GM18508 (cell line): Measurements from ENCODE around the gene PRRX1.

Experiments used
- ATAC-seq: cut with Tn5 transposase; IDR thresholded peaks from one replicate; pipeline ENCODE4 v1.9.1; 2021; ENCODE audit warnings: moderate number of reproducible peaks; ENCODE audit not compliant: insufficient read depth, unreplicated experiment

The PRRX1 gene

DNA sequence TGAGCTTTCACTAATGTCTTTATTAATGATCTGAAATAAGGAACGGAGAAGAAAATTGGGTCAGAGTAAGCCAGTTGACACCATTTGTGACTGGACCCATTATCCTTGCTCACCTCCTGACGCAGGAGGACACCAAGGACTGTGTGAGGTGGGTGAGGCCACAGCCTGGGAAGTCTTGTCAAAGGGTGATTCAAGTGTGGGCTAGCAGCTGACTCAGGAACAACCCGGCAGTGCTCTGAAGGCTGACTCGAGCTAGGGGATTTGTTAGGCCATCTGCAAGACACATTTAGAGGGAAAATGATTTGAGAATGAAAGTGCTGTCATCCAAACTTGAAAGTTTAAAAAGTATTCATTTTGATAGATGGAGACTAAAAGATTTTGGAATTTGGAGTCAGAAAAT, 21.2 kb downstream of the PRRX1 start:
- no peak for ATAC-seq

DNA sequence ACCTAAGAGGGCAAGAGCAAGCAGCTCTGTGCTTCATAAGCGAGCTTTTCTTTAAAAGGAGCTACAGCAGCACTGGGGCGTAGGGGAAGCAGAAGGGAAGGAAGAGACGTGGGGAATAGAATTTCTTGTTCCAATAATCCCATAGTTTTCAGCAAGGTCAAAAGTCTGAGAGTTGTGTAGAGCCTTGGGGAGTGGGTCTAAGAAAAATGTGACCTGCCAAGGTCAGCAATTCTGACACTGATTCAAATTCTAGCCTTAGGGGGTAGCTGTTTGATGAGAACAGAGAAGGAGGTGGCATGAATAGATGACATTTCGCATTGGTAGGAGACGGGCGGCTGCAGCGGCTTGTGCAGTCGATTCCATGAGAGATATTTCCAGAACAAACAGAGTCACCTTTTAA, 22.4 kb downstream of the PRRX1 start:
- ATAC-seq, result no peak

GRCh38 chr1:170687621-170688020, 23.7 kb downstream of the PRRX1 start:
- no peak for ATAC-seq

DNA sequence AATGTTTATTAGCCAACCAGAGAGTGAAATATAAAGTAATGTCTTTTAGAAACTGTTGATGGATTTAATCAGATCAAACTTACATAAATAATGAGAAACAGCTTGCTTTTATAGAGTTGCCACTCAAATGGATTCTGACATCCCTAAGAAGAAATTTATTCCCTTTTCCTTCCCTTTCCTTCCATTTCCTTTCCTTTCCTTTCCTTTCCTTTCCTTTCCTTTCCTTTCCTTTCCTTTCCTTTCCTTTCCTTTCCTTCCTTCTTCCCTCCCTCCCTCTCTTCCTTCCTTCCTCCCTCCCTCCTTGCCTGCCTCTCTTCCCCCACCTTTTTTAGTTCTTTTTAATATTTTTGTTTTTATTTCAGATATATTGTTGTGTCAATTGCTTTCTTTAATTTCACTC, 27.3 kb downstream of the PRRX1 start:
- no peak for ATAC-seq

GRCh38 chr1:170692866-170693575, 29.1 kb downstream of the PRRX1 start:
- ATAC-seq, result no peak

- no peak for ATAC-seq
Observed at GRCh38 chr1:170694172-170694926, 30.4 kb downstream of the PRRX1 start.

DNA sequence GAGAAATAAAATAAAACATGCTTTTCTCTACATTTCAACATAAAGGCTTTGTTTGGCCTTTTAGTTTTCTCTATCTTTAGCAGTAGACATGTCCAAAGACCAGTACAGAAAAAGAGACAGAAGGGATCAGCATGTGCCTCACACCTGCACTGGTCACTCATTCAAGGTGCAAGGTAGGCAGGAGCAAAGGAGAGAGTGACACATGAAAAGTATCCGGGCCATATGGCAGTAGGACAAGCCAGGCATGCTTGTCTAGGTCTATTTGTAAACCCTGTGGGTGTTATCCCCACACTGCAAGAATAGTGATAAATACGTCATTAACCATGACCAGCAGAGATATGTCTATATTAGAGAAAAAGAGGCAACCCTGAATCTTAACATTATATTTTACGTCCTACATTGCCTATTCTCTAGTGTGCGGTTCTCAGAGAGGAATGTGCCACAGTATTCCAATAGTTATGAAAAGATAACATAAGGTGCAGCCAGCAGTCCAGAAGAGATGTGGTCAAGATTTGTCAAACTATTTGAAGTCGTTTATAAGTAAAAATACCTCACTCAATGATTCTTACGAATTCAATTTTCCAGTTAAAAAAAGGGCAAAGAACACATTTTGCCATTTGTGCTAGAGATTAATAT, 32.1 kb downstream of the PRRX1 start:
- ATAC-seq, result no peak

GRCh38 chr1:170696591-170697290, 32.8 kb downstream of the PRRX1 start:
- ATAC-seq, result no peak

DNA sequence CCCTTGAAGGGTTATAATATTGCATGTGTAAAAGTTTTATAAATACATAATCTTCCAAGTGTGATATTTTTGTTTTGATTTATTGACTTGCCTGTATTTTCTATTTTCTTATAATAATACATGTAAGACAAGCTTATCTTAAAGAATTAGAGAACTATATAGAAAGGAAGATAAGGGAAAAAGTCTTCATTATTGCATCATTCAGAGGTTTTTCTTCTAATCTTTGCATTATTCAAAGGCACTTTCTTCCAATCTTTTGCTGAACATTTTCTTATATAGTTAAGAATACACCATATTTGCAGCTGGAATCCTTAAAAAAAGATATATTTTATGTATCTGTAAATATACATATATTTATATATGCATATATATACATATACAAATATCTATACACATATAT, 33.4 kb downstream of the PRRX1 start:
- ATAC-seq, result no peak

DNA sequence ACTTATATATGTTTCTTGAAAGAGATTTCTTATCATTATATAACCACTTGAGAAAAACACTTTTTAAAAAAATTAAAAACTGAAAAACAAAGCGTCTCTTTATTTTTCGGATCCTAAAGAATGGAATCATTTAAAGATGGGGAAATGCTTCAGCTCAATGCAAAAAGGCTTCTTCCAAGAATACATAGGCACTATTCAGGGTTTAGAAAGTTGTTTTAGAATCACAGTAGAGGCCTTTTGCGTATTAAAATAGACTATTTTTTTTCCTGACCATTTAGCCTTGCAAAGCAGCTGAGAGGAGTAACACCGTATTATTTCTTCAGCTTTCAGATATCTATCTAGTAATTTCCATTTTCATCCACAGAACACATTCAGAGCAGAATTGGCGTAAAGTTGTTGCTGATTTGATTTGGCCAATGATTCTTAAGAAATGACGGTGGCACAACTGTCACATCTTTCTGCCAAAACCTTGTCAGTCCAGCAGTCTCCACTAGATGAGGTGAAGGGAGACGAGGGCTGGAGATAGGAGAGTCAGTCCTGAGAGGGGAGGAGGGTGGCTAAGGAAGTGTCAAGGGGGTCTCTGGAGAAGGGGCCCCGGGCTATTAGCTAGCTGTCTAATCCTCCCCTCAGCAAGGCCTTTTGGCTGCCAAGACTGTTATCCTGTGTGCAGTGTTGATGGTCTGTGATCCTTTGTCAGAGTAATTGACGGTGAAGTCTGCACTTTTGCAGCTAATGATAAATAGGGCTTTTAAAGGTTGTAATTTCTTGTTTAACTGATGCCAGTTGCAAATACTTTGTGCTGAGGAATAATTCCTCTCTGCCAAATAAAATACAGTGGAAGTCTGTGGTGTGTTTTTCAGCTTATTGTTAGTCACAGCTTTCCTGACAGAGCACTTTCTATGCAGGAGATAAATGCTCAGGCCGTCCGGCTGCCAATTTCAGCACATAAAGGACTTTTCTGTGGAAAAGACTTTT, 34.7 kb downstream of the PRRX1 start:
- ATAC-seq, result no peak

DNA sequence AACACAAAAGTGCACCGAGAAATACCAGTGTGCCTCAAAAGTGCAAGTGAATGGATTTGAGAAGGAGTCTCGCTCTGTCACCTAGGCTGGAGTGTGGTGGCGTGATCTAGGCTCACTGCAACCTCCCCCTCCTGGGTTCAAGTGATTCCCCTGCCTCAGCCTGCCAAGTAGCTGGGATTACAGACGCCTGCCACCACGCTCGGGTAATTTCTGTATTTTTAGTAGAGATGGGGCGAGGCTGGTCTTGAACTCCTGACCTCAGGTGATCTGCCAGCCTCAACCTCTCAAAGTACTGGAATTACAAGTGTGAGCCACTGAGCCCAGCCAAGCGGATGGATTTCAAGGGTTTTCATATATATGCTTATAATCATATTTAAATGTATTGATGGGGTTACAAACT, 35.8 kb downstream of the PRRX1 start:
- ATAC-seq, result no peak

- ATAC-seq, result no peak
Observed at GRCh38 chr1:170700842-170701615, 37.1 kb downstream of the PRRX1 start.

GRCh38 chr1:170701962-170702361, 38.0 kb downstream of the PRRX1 start:
- ATAC-seq, result no peak

GRCh38 chr1:170703591-170703990, 39.7 kb downstream of the PRRX1 start:
- ATAC-seq, result no peak

DNA sequence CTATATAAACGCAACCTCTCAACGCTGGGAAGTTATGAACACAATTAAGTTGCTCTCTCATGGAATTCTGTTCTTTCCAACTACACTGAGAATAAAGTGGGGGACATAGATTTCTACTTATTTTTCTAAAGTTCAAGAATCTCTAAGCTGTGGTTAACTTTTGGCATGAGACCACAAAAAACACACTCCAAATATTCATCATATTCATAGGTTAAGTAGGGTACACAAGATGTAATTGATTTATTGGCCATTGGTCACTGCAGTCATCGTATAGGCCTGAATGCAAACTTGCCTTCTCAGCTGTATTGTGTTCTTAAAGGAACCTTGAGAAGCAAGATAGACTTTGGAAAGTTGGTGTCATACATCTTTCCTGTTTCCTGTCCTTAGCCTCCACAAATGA, 40.3 kb downstream of the PRRX1 start:
- no peak for ATAC-seq

DNA sequence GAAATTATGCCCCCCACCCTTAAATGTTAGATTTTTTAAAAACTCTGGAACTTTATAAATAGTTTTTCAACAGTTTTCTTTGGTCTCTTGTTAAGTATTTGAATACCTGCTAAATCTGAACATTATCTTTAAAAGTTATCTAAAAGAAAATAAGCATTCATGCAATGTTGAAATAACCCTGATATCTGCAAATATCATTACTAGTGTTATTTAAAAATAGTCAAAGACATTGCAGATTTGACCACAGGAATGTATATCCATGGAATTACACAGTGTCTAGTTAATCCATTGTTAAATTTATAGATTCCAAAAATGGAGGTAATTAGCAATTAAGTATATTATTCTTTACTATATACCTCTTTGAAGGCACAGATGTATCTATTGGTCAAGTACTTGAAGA, 42.0 kb downstream of the PRRX1 start:
- ATAC-seq, result no peak

GRCh38 chr1:170707117-170707516, 43.2 kb downstream of the PRRX1 start:
- ATAC-seq, result no peak

DNA sequence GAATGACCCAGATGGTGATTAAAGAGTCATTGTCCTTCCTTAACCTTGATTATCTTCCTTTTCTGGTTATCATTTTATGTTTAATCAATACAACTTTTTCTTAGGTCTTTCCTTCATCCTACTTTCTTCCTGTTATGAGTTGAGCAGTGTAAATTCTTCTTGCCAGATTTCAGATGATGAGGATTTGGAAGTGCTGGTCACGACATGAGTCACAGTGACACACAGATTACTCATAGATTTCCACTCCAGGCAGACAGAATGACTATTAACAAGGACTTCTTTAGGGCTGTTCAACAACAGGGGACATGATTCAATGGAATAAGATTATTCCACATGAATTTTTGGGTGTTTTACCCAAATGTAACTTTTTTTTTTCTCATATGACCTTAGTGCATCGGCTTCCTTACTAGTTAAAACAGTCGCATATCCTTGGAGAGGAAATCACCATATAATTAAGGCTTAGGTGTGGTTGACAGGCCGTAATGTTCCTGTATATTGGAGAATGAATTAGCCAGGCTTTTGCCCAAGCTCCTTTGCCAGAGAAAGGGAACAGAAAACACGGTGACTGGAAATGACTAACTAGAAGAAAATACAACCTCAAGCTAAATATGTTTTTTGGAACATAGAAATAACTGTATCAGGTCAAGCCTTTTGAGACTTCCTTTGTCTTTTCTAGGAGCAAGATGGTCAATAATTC, 44.2 kb downstream of the PRRX1 start:
- ATAC-seq, result no peak
